LNCaP clone FGC (cell line): ENCODE results near the gene GPR137C.
A peak's percentile ranks its signal among the peaks of the same experiment; 100 is the strongest.

ENCODE experiments used
- DNase-seq: peaks from one replicate; pipeline ENCODE4 v3.0.0-alpha.2; 2011; ENCODE audit warnings: low read depth
- H3K4me3 ChIP-seq: 2 replicates; pipeline ENCODE4 v1.5.1; 2011; ENCODE audit warnings: mild to moderate bottlenecking, low read depth, low read length, control low read depth
- CTCF ChIP-seq: IDR thresholded peaks from 2 replicates; pipeline ENCODE4 v1.5.1; 2012; ENCODE audit warnings: mild to moderate bottlenecking; ENCODE audit not compliant: control insufficient read depth, insufficient read depth; ENCODE audit errors: extremely low read depth

GPR137C gene

GRCh38 chr14:52531481-52531880 is 21.2 kb upstream of the GPR137C start:
- TF ChIP-seq CTCF: no peak
- no peak overlapping the region for H3K4me3 ChIP-seq
- no peak for DNase-seq

GRCh38 chr14:52536269-52536668 is 16.4 kb upstream of the GPR137C start:
- TF ChIP-seq CTCF: no peak
- no peak overlapping the region for H3K4me3 ChIP-seq
- DNase-seq: no peak

GRCh38 chr14:52538623-52539022 is 14.0 kb upstream of the GPR137C start:
- no peak for TF ChIP-seq CTCF
- no peak overlapping the region for H3K4me3 ChIP-seq
- DNase-seq: no peak

GRCh38 chr14:52545584-52546317 is 6.9 kb upstream of the GPR137C start:
- H3K4me3 ChIP-seq: peak overlapping the region; percentile 8
- peak; percentile 93 for DNase-seq
- no peak for TF ChIP-seq CTCF

GRCh38 chr14:52546318-52546670 is 6.3 kb upstream of the GPR137C start:
- TF ChIP-seq CTCF: no peak
- H3K4me3 ChIP-seq: peak overlapping the region; percentile 8
- DNase-seq: no peak

GRCh38 chr14:52547027-52547426 is 5.6 kb upstream of the GPR137C start:
- no peak overlapping the region for H3K4me3 ChIP-seq
- TF ChIP-seq CTCF: no peak
- no peak for DNase-seq

- H3K4me3 ChIP-seq: no peak overlapping the region
- TF ChIP-seq CTCF: no peak
- no peak for DNase-seq
These were observed 5.1 kb upstream of the GPR137C start for GRCh38 chr14:52547526-52547925.
